Measurements from ENCODE around the gene PIP5K1B. TPM values are rescaled to one million over a fixed set of nuclear protein-coding genes. Genes with fewer than 3 reads are reported as not detected.

PIP5K1B gene
- total RNA-seq, 1 experiment from 2014 or later, result not detected

GRCh38 chr9:68923480-68923879, 218.4 kb downstream of the PIP5K1B start:
- ATAC-seq (no peak), DNase-seq (ENCODE audit: low read depth, low spot score) (no peak)
- no peak for TF ChIP-seq SIN3A (IDR thresholded peaks at IDR 0.05; ENCODE audit: borderline replicate concordance, insufficient read depth, low read depth, low read length)
- no peak for TF ChIP-seq REST (IDR thresholded peaks at IDR 0.05; ENCODE audit: insufficient read depth in 1 of 2, low read depth in 2 of 2, low read length in 1 of 2)
- no peaks in the 10 kb centered on the region for H3K4me1 ChIP-seq (ENCODE audit: control insufficient read depth, insufficient read depth, low read length)
- no peak overlapping the region for H3K4me3 ChIP-seq (ENCODE audit: low read depth in 2 of 2, low read length in 2 of 2)
- BruUV-seq (replicated peaks), result no TSS peak
- POLR2A ChIA-PET, result no interaction called here
- no peaks in the 10 kb centered on the region for H3K9me3 ChIP-seq (ENCODE audit: control insufficient read depth, insufficient read depth, low read depth, low read length)
- no peaks in the 10 kb centered on the region for H3K36me3 ChIP-seq (ENCODE audit: control insufficient read depth, insufficient read depth, low read length)
- in situ Hi-C loops (cut with HindIII; ENCODE audit: low pct_unique_long_range_greater_than_20kb, low sequenced_read_pairs) (no loop called here), intact Hi-C loops (cut with micrococcal nuclease; ENCODE audit: unreplicated experiment) (no loop called here)
- H3K27ac ChIP-seq (ENCODE audit: low read length), result no peak overlapping the region
- CTCF ChIA-PET, result no interaction called here
- no peaks in the 10 kb centered on the region; the same call in 1 of the 2 replicates for H3K27me3 ChIP-seq (ENCODE audit: control insufficient read depth, insufficient read depth, low read length)

DNA sequence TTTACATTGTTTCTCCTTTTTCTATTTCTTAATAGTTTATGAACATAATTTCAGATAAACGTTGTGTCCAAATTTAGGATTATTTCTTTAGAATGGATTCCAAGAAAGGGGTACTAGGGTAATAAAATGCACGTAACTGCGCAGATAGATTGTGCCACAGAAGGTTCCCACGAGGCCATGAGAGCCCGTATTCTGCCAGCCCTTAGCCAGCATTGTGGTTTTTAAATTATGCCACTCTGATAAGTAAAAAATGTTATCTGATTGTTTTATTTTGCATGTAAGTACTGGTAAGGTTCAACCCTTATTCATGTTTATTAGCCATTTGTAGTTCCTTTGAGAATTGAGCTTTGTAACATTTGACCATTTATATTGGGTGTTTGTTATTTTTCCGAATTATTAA, 220.1 kb downstream of the PIP5K1B start:
- intact Hi-C loops (cut with micrococcal nuclease; ENCODE audit: unreplicated experiment), result no loop called here
- BruUV-seq (replicated peaks), result no TSS peak
- POLR2A ChIA-PET, result no interaction called here
- DNase-seq (ENCODE audit: low read depth, low spot score) (no peak), ATAC-seq (no peak)
- TF ChIP-seq, protein P1, sequence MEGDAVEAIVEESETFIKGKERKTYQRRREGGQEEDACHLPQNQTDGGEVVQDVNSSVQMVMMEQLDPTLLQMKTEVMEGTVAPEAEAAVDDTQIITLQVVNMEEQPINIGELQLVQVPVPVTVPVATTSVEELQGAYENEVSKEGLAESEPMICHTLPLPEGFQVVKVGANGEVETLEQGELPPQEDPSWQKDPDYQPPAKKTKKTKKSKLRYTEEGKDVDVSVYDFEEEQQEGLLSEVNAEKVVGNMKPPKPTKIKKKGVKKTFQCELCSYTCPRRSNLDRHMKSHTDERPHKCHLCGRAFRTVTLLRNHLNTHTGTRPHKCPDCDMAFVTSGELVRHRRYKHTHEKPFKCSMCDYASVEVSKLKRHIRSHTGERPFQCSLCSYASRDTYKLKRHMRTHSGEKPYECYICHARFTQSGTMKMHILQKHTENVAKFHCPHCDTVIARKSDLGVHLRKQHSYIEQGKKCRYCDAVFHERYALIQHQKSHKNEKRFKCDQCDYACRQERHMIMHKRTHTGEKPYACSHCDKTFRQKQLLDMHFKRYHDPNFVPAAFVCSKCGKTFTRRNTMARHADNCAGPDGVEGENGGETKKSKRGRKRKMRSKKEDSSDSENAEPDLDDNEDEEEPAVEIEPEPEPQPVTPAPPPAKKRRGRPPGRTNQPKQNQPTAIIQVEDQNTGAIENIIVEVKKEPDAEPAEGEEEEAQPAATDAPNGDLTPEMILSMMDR (IDR thresholded peaks at IDR 0.05), result no peak
- TF ChIP-seq TCF7L2 (IDR thresholded peaks at IDR 0.05; ENCODE audit: low read depth, low read length) (no peak), SIN3A (IDR thresholded peaks at IDR 0.05; ENCODE audit: borderline replicate concordance, insufficient read depth, low read depth, low read length) (no peak), POLR2AphosphoS5 (IDR thresholded peaks at IDR 0.05; ENCODE audit: low read depth, low read length) (no peak), REST (IDR thresholded peaks at IDR 0.05; ENCODE audit: insufficient read depth in 1 of 2, low read depth in 2 of 2, low read length in 1 of 2) (no peak)
- no peak overlapping the region for H3K4me3 ChIP-seq (ENCODE audit: low read depth in 2 of 2, low read length in 2 of 2)
- H3K4me1 ChIP-seq (ENCODE audit: control insufficient read depth, insufficient read depth, low read length), result no peaks in the 10 kb centered on the region
- H3K27me3 ChIP-seq (ENCODE audit: control insufficient read depth, insufficient read depth, low read length), result no peaks in the 10 kb centered on the region; the same call in 1 of the 2 replicates
- no peaks in the 10 kb centered on the region for H3K9me3 ChIP-seq (ENCODE audit: control insufficient read depth, insufficient read depth, low read depth, low read length)
- in situ Hi-C loops (cut with HindIII; ENCODE audit: low pct_unique_long_range_greater_than_20kb, low sequenced_read_pairs), result no loop called here
- CTCF ChIA-PET, result no interaction called here
- H3K36me3 ChIP-seq (ENCODE audit: control insufficient read depth, insufficient read depth, low read length), result no peaks in the 10 kb centered on the region
- no peak overlapping the region for H3K27ac ChIP-seq (ENCODE audit: low read length)
